H9 (cell line): ENCODE results near the gene UTS2. TPM values are rescaled to one million over a fixed set of nuclear protein-coding genes. Genes with fewer than 3 reads are reported as not detected.

Experiments
- DNase-seq: peaks from one replicate; pipeline ENCODE4 v3.0.0-alpha.2; 2017
- H2AFZ ChIP-seq: one replicate; pipeline ENCODE4 v1.6.1; 2013; ENCODE audit warnings: mild to moderate bottlenecking, low read length, control low read depth, moderate library complexity
- H2AK5ac ChIP-seq: 2 replicates; pipeline ENCODE4 v1.6.1; 2013; ENCODE audit warnings: low read length, control low read depth, mixed read lengths; ENCODE audit not compliant: insufficient read length
- H2BK120ac ChIP-seq: one replicate; pipeline ENCODE4 v1.6.1; 2013; ENCODE audit warnings: low read depth, mild to moderate bottlenecking, low read length, control low read depth, inconsistent platforms; ENCODE audit not compliant: poor library complexity, severe bottlenecking
- H2BK12ac ChIP-seq: 2 replicates; pipeline ENCODE4 v1.6.1; 2013; ENCODE audit warnings: low read length, control low read depth, mixed read lengths, low read depth; ENCODE audit not compliant: insufficient read length
- H2BK15ac ChIP-seq: 2 replicates; pipeline ENCODE4 v1.6.1; 2013; ENCODE audit warnings: low read depth, low read length, control low read depth
- H2BK20ac ChIP-seq: one replicate; pipeline ENCODE4 v1.6.1; 2013; ENCODE audit warnings: low read depth, mild to moderate bottlenecking, low read length, control low read depth, inconsistent platforms; ENCODE audit not compliant: poor library complexity, severe bottlenecking
- H2BK5ac ChIP-seq: 2 replicates; pipeline ENCODE4 v1.6.1; 2013; ENCODE audit warnings: low read length, control low read depth, mixed read lengths; ENCODE audit not compliant: insufficient read length
- H3K14ac ChIP-seq: 2 replicates; pipeline ENCODE4 v1.6.1; 2013; ENCODE audit warnings: low read length, control low read depth; ENCODE audit not compliant: insufficient read depth
- H3K18ac ChIP-seq: 2 replicates; pipeline ENCODE4 v1.6.1; 2013; ENCODE audit warnings: low read depth, mild to moderate bottlenecking, mixed read lengths, low read length, control low read depth; ENCODE audit not compliant: insufficient read length
- H3K23ac ChIP-seq: 2 replicates; pipeline ENCODE4 v1.6.1; 2013; ENCODE audit warnings: low read length, control low read depth, mixed read lengths, low read depth; ENCODE audit not compliant: insufficient read length
- H3K23me2 ChIP-seq: 2 replicates; pipeline ENCODE4 v1.6.1; 2013; ENCODE audit warnings: low read depth, mild to moderate bottlenecking, mixed read lengths, low read length, control low read depth; ENCODE audit not compliant: insufficient read length, poor library complexity, severe bottlenecking
- H3K27ac ChIP-seq: 2 replicates; pipeline ENCODE4 v1.5.1; 2013; ENCODE audit warnings: low read length, control low read depth, mixed read lengths, low read depth; ENCODE audit not compliant: insufficient read length
- H3K27me3 ChIP-seq: 2 replicates; pipeline ENCODE4 v1.6.1; 2013; ENCODE audit warnings: low read length, control low read depth, inconsistent platforms; ENCODE audit not compliant: insufficient read depth
- H3K4ac ChIP-seq: 2 replicates; pipeline ENCODE4 v1.6.1; 2013; ENCODE audit warnings: low read depth, mild to moderate bottlenecking, control low read depth, inconsistent platforms, low read length, moderate library complexity
- H3K4me1 ChIP-seq: 2 replicates; pipeline ENCODE4 v1.6.1; 2013; ENCODE audit warnings: low read length, control low read depth, inconsistent platforms; ENCODE audit not compliant: insufficient read depth
- H3K4me2 ChIP-seq: 2 replicates; pipeline ENCODE4 v1.6.1; 2013; ENCODE audit warnings: low read length, control low read depth, mixed read lengths; ENCODE audit not compliant: insufficient read length, insufficient read depth
- H3K56ac ChIP-seq: 2 replicates; pipeline ENCODE4 v1.6.1; 2013; ENCODE audit warnings: low read depth, mild to moderate bottlenecking, mixed read lengths, low read length, control low read depth; ENCODE audit not compliant: insufficient read length
- H3K79me1 ChIP-seq: 2 replicates; pipeline ENCODE4 v1.6.1; 2013; ENCODE audit warnings: low read depth, mild to moderate bottlenecking, moderate library complexity, low read length, control low read depth, inconsistent platforms; ENCODE audit not compliant: insufficient read depth, poor library complexity, severe bottlenecking
- H3K79me2 ChIP-seq: 2 replicates; pipeline ENCODE4 v1.6.1; 2013; ENCODE audit warnings: low read length, control low read depth, inconsistent platforms; ENCODE audit not compliant: insufficient read depth
- H3K9ac ChIP-seq: 2 replicates; pipeline ENCODE4 v1.6.1; 2013; ENCODE audit warnings: low read length, control low read depth, mixed read lengths; ENCODE audit not compliant: insufficient read length; ENCODE audit errors: extremely low read depth
- H3K9me3 ChIP-seq: one replicate; pipeline ENCODE4 v1.6.1; 2013; ENCODE audit warnings: low read depth, low read length, inconsistent platforms; ENCODE audit not compliant: control insufficient read depth
- H3T11ph ChIP-seq: one replicate; pipeline ENCODE4 v1.6.1; 2013; ENCODE audit warnings: mild to moderate bottlenecking, low read length, control low read depth, inconsistent platforms
- H4K20me1 ChIP-seq: one replicate; pipeline ENCODE4 v1.6.1; 2013; ENCODE audit not compliant: control insufficient read depth, insufficient read length, insufficient read depth
- H4K5ac ChIP-seq: 2 replicates; pipeline ENCODE4 v1.6.1; 2013; ENCODE audit warnings: low read depth, mild to moderate bottlenecking, mixed read lengths, low read length, control low read depth; ENCODE audit not compliant: insufficient read length
- H4K8ac ChIP-seq: replicated peaks from 2 replicates; pipeline ENCODE4 v1.6.1; 2013; ENCODE audit warnings: low read length, control low read depth, mixed read lengths, low read depth; ENCODE audit not compliant: insufficient read length
- H4K91ac ChIP-seq: 2 replicates; pipeline ENCODE4 v1.6.1; 2013; ENCODE audit warnings: low read depth, mild to moderate bottlenecking, moderate library complexity, mixed read lengths, low read length, control low read depth; ENCODE audit not compliant: insufficient read length
- H3K27ac Mint-ChIP-seq, 3 experiments: 2 replicates in 2 of 3; 3 replicates in 1 of 3; pipeline ENCODE4 v1.8.0; 2020 to 2021; ENCODE audit warnings: mixed read lengths in 3 of 3, mild to moderate bottlenecking in 1 of 3, moderate library complexity in 1 of 3
- H3K27me3 Mint-ChIP-seq: 2 replicates; pipeline ENCODE4 v1.8.0; 2021; ENCODE audit warnings: low read depth, mild to moderate bottlenecking, moderate library complexity, mixed read lengths
- H3K36me3 Mint-ChIP-seq, 3 experiments: 2 replicates in 2 of 3; 3 replicates in 1 of 3; pipeline ENCODE4 v1.8.0; 2020 to 2021; ENCODE audit warnings: low read depth in 3 of 3, mixed read lengths in 3 of 3; ENCODE audit not compliant: insufficient read depth in 1 of 3
- H3K4me1 Mint-ChIP-seq, 2 experiments: 2 replicates each; pipeline ENCODE4 v1.8.0; 2020; ENCODE audit warnings: mixed read lengths in 2 of 2
- H3K4me3 Mint-ChIP-seq, 2 experiments: 2 replicates in 1 of 2; 3 replicates in 1 of 2; pipeline ENCODE4 v1.8.0; 2020 to 2021; ENCODE audit warnings: mild to moderate bottlenecking in 2 of 2, mixed read lengths in 2 of 2, moderate library complexity in 1 of 2
- H3K9me3 Mint-ChIP-seq, 2 experiments: 2 replicates in 1 of 2; 3 replicates in 1 of 2; pipeline ENCODE4 v1.8.0; 2020; ENCODE audit warnings: mild to moderate bottlenecking in 2 of 2, mixed read lengths in 2 of 2, moderate library complexity in 1 of 2
- WGBS: extraction: QIAGEN DNeasy Blood & Tissue Kit; methylation state at CpG from one replicate; pipeline ENCODE4 v1.1.7; 2013; ENCODE audit warnings: missing lambda C conversion rate, low lambda C conversion rate, mixed read lengths; ENCODE audit not compliant: insufficient read length; ENCODE audit errors: extremely low coverage; 5-methylcytosine and 5-hydroxymethylcytosine counted together
- total RNA-seq: library from RNA; stranded (reverse); gene quantifications from 2 replicates; pipeline ENCODE4 v1.2.1, GENCODE V29; 2021
- TF ChIP-seq, protein P1 (sequence below): fragments of 200-600 bp; sonication (generic); conservative IDR thresholded peaks from 3 replicates; pipeline ENCODE4 v1.8.0; 2021; ENCODE audit warnings: antibody characterized with exemption, mild to moderate bottlenecking

Gene UTS2
- total RNA-seq, 1 experiment from 2014 or later, result not detected

DNA sequence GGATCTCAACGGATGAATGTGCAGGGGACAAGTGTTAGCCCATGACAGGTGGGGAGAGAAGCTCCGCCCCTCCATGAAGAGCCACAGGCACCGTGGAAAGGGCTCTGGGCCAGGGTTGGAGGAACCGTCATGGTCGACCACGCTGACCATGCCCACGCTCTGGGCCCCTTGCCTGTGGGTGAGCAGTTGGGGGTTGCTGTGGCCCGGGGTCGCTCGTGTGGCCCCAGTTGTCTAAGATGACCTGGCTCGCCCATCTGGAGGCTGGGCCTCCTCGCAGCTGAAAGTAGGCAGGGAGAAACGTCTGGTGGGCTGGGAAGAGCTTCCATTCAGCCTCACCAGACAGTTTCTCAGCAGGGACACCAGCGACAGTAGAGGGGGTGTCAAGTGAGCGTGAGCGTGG lies 13.1 kb upstream of the UTS2 start:
- Mint-ChIP-seq H3K27me3 (peaks cover 5% of the 10 kb centered on the region), H3K9me3 (no peaks in the 10 kb centered on the region), H3K27ac (no peak overlapping the region), H3K36me3 (no peaks in the 10 kb centered on the region; a peak in 1 of 7 replicates), H3K4me3 (no peak overlapping the region), H3K4me1 (no peaks in the 10 kb centered on the region; a peak in 1 of 4 replicates)
- no CpG with 5 or more reads among the region's 16 CpGs for WGBS
- no peak overlapping the region for H4K8ac ChIP-seq
- TF ChIP-seq, protein P1, sequence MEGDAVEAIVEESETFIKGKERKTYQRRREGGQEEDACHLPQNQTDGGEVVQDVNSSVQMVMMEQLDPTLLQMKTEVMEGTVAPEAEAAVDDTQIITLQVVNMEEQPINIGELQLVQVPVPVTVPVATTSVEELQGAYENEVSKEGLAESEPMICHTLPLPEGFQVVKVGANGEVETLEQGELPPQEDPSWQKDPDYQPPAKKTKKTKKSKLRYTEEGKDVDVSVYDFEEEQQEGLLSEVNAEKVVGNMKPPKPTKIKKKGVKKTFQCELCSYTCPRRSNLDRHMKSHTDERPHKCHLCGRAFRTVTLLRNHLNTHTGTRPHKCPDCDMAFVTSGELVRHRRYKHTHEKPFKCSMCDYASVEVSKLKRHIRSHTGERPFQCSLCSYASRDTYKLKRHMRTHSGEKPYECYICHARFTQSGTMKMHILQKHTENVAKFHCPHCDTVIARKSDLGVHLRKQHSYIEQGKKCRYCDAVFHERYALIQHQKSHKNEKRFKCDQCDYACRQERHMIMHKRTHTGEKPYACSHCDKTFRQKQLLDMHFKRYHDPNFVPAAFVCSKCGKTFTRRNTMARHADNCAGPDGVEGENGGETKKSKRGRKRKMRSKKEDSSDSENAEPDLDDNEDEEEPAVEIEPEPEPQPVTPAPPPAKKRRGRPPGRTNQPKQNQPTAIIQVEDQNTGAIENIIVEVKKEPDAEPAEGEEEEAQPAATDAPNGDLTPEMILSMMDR, result no peak
- H2BK15ac ChIP-seq, result no peak overlapping the region
- H3K14ac ChIP-seq, result no peak overlapping the region
- H3K4ac ChIP-seq, result no peak overlapping the region
- no peaks in the 10 kb centered on the region for H3K9me3 ChIP-seq
- no peak overlapping the region for H2BK20ac ChIP-seq
- no peak overlapping the region for H3T11ph ChIP-seq
- no peak overlapping the region for H3K4me2 ChIP-seq
- no peak for DNase-seq
- H3K27me3 ChIP-seq, result no peaks in the 10 kb centered on the region
- no peaks in the 10 kb centered on the region for H4K20me1 ChIP-seq
- H2BK120ac ChIP-seq, result no peak overlapping the region
- H3K23ac ChIP-seq, result no peak overlapping the region
- no peak overlapping the region for H2BK5ac ChIP-seq
- H3K56ac ChIP-seq, result no peak overlapping the region
- no peak overlapping the region for H2AFZ ChIP-seq
- no peaks in the 10 kb centered on the region for H3K79me1 ChIP-seq
- no peak overlapping the region for H3K18ac ChIP-seq
- no peaks in the 10 kb centered on the region for H3K4me1 ChIP-seq
- H2BK12ac ChIP-seq, result no peak overlapping the region
- no peak overlapping the region for H4K91ac ChIP-seq
- no peak overlapping the region for H4K5ac ChIP-seq
- H3K23me2 ChIP-seq, result no peaks in the 10 kb centered on the region
- H3K79me2 ChIP-seq, result no peaks in the 10 kb centered on the region
- no peak overlapping the region for H2AK5ac ChIP-seq
- no peak overlapping the region for H3K9ac ChIP-seq
- H3K27ac ChIP-seq, result no peak overlapping the region
